Activated naive CD8-positive, alpha-beta T cell treated with anti-CD3 and anti-CD28 coated beads, Interleukin-2, amount 10 ng/mL, durations not matched to agents 7 days and 5 days (primary cell): ENCODE measurements around the gene PLEK. TPM values are rescaled to one million over a fixed set of nuclear protein-coding genes. Genes with fewer than 3 reads are reported as not detected.
A peak's percentile ranks its signal among the peaks of the same experiment; 100 is the strongest.

ENCODE experiments used
- ATAC-seq: fragments of 150-1000 bp; cut with Tn5 transposase; one replicate; pipeline ENCODE4 v1.10.0; 2021; ENCODE audit warnings: low read depth, moderate library complexity
- POLR2A ChIA-PET: fragments of 350-600 bp; sonication (Branson Sonifier 250); formaldehyde crosslinking; loops from one replicate; lab custom pipeline; 2021; ENCODE audit warnings: antibody characterized with exemption; lab: Charles Lee
- DNase-seq: peaks from one replicate; pipeline ENCODE4 v3.0.0; 2021
- H3K27ac Mint-ChIP-seq: one replicate; pipeline ENCODE4 v1.8.0; 2022; ENCODE audit warnings: mild to moderate bottlenecking, mixed read lengths
- H3K27me3 Mint-ChIP-seq: one replicate; pipeline ENCODE4 v1.8.0; 2022; ENCODE audit warnings: mild to moderate bottlenecking, moderate library complexity, mixed read lengths
- H3K36me3 Mint-ChIP-seq: one replicate; pipeline ENCODE4 v1.8.0; 2021; ENCODE audit warnings: mild to moderate bottlenecking, mixed read lengths
- H3K4me1 Mint-ChIP-seq: one replicate; pipeline ENCODE4 v1.8.0; 2021; ENCODE audit warnings: mixed read lengths
- H3K4me3 Mint-ChIP-seq: one replicate; pipeline ENCODE4 v1.8.0; 2022; ENCODE audit warnings: mild to moderate bottlenecking, moderate library complexity, mixed read lengths
- H3K9me3 Mint-ChIP-seq: one replicate; pipeline ENCODE4 v1.8.0; 2021; ENCODE audit warnings: mixed read lengths
- total RNA-seq, 2 experiments: library from RNA; stranded (reverse); gene quantifications; one replicate each; pipeline ENCODE4 v1.2.3, GENCODE V29; 2021

The PLEK gene
- total RNA-seq, 2 experiments from 2014 or later, result 23.4 to 28.8 TPM

DNA sequence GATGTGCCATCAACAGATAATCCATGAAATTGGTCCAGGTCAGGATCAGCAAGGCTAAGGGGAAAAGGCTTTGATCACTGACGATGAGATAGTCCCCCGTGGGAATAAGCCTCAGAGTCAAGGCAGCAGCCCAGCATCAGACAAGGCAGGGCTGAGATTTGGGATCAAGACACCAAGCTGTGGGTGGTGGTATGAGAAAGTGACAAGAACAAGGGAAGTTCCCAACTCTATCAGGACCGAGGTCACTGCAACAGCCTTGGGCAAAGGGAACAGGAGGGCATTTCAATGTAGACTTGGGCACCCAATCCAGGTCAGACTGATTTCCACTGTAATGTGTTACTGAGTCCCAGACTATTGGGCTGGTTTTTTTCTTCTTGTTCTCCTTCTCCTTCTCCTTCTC, 18.7 kb downstream of the PLEK start:
- ATAC-seq, result no peak
- H3K9me3 Mint-ChIP-seq, result peaks cover 2% of the 10 kb centered on the region
- H3K27me3 Mint-ChIP-seq, result no peaks in the 10 kb centered on the region
- H3K4me1 Mint-ChIP-seq, result peaks cover 33% of the 10 kb centered on the region
- H3K36me3 Mint-ChIP-seq, result peaks cover 1% of the 10 kb centered on the region
- DNase-seq, result no peak
- POLR2A ChIA-PET, result no interaction called here
- no peak overlapping the region for H3K4me3 Mint-ChIP-seq
- H3K27ac Mint-ChIP-seq, result no peak overlapping the region

DNA sequence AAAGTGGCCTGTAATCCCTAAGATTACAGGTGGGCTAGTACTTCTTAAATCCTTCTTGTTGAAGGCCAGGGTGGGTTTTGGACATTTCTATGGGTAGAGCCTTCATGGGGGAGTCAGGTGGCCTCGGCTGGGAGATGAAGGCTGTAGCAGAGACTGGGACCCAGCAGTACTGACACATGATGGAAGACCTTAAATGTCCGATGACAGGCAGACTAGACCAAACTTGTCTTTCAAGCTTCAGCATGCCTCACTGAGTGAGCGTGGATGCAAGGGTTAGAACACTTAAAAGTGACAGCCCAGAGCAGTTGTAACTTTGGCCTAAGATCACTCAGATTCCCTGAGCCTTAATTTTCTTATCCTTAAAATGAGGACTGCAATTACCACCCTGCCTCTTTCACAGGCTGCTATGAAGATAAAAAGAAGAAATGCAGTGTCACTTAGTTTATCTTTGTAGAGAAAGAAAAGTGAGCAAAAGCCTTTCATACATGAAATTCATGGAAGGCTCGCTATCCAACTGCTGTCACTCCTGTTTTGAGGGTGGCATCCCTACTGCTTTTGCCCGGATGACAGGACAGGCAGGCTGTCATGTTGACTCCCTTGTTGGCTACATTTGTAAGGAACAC, 19.5 kb downstream of the PLEK start:
- ATAC-seq, result no peak
- Mint-ChIP-seq H3K36me3 (peaks cover 1% of the 10 kb centered on the region), H3K27me3 (peaks cover 2% of the 10 kb centered on the region), H3K9me3 (peaks cover 2% of the 10 kb centered on the region), H3K4me3 (no peak overlapping the region), H3K4me1 (peaks cover 32% of the 10 kb centered on the region), H3K27ac (no peak overlapping the region)
- no peak for DNase-seq
- POLR2A ChIA-PET, result no interaction called here

DNA sequence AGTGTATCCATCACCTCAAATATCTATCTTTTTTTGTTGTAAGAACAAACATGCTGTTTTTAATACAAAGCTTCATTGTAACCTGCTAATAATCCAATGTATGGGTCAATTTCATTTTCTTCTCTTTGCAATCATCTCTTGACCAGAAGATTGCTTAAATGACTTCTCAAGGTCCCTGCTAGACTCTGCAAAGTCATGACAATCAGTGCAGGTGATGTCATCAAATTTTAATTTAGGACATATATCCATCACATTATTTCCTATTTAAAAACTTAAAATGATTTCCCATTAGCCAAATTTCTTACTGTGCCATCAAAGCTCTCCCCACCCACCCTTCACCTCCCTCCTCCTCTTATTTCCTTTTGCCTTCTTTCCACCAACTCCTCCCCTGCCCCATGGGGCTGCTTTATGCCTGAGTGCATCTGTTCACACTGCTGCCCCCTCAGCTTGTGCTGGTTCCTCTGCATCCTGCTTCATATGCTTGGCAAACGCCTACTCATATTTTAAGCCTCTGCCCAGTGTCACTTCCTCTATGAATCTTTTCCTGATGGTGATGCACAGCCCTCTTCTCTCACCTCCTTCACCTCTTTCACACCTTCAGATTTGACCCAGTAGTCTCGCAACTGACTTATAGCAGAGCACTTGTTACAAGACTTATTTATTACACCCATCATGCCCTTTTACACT, 20.3 kb downstream of the PLEK start:
- peaks cover 1% of the 10 kb centered on the region for H3K36me3 Mint-ChIP-seq

DNA sequence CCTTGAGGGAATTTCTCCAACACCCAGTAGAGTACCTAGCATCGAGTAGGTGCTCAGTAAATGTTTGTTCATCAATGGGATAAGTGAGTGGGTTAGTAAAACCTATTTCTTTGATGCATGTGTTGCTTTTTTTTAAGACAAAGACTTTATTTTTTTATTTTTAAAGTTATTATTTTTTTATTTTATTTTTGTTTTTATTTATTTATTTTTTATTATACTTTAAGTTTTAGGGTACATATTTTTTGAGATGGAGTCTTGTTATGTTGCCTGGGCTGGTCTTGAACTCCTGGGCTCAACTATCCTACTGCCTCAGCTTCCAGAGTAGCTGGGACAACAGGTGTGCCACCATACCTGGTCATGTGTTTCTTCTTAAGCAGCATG, 20.8 kb downstream of the PLEK start:
- Mint-ChIP-seq H3K27ac (peak overlapping the region; percentile 59), H3K9me3 (peaks cover under 1% of the 10 kb centered on the region), H3K27me3 (peaks cover 2% of the 10 kb centered on the region), H3K36me3 (peaks cover 1% of the 10 kb centered on the region), H3K4me3 (no peak overlapping the region), H3K4me1 (peaks cover 26% of the 10 kb centered on the region)
- POLR2A ChIA-PET, result no interaction called here
- no peak for DNase-seq
- ATAC-seq, result no peak

More for the DNA sequence above, 20.3 kb downstream of the PLEK start:
- peaks cover 26% of the 10 kb centered on the region for H3K4me1 Mint-ChIP-seq
- H3K27ac Mint-ChIP-seq, result peak overlapping the region; percentile 59
- no peak for DNase-seq
- peaks cover 2% of the 10 kb centered on the region for H3K27me3 Mint-ChIP-seq
- POLR2A ChIA-PET, result no interaction called here
- peaks cover 2% of the 10 kb centered on the region for H3K9me3 Mint-ChIP-seq
- H3K4me3 Mint-ChIP-seq, result no peak overlapping the region
- ATAC-seq, result peak; percentile 60

DNA sequence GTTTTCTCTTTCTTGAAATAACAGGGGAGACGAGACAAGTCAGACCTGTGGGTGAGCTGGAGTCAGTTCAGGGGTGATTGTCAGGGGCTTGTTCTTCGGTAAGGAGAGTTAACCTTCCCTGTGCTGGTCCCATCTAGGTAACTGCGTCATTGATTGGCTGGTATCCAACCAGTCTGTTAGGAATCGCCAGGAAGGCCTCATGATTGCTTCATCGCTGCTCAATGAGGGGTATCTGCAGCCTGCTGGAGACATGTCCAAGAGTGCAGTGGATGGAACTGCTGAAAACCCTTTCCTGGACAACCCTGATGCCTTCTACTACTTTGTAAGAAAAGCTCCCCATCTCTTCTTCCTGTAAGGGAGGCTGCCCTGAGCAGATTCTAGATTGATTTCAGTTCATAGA, 21.3 kb downstream of the PLEK start:
- Mint-ChIP-seq H3K27ac (peak overlapping the region; percentile 30), H3K4me3 (no peak overlapping the region), H3K4me1 (peaks cover 26% of the 10 kb centered on the region), H3K36me3 (peaks cover 3% of the 10 kb centered on the region), H3K27me3 (peaks cover 2% of the 10 kb centered on the region), H3K9me3 (no peaks in the 10 kb centered on the region)
- POLR2A ChIA-PET, result no interaction called here
- DNase-seq (no peak), ATAC-seq (no peak)

DNA sequence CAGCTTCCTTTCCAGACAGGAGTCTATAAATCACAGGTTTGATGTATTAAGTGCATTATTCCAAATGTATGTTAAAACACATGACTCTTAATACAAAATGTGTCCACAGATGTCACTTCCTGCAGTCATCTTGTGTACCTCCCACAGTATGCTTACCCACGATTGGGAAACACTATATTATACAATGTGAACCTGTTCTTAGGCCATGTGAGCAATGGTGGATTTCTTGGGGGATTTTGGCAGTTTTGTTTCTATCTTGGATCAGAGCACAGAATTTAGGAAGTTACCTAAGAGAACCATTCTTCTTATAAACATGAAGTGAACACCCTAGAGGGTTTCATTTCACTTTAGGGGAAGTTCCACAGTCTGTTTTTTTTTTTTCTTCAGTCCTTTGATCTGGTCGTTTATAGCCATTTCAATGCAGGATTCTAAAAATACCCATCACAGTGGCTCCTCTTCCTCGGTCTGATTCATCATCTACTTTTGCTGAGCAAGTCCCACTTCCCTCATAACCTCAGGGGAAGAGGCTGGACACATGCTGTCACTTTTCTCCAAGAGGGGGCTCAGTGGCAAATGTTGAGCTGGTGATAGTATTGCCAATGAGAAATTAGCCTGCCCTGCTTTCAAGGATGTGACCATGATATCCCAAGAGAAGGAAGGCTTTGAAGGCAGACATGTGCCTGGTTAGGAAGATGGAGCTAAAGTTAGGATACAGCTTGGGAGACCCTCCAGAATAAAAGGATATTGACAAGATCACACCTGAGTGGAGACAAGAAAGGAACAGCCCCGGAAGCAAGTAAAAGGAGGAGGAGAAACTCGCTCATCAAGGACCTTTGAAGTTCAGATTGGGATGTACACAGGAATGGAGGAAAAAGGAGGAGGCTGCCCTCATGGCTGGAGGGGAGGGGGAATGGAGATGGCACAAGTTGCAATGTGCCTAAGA, 22.6 kb downstream of the PLEK start:
- Mint-ChIP-seq H3K9me3 (no peaks in the 10 kb centered on the region), H3K27me3 (peaks cover 2% of the 10 kb centered on the region), H3K36me3 (peaks cover 3% of the 10 kb centered on the region), H3K27ac (peak overlapping the region; percentile 82), H3K4me3 (peak overlapping the region; percentile 32), H3K4me1 (peaks cover 26% of the 10 kb centered on the region)
- DNase-seq (no peak), ATAC-seq (peak; percentile 64)
- POLR2A ChIA-PET, result interaction anchor here (0.5 kb wide), 1 partner anchor 360 kb away, joined by 3 read pairs; no protein-coding TSS in a partner anchor

DNA sequence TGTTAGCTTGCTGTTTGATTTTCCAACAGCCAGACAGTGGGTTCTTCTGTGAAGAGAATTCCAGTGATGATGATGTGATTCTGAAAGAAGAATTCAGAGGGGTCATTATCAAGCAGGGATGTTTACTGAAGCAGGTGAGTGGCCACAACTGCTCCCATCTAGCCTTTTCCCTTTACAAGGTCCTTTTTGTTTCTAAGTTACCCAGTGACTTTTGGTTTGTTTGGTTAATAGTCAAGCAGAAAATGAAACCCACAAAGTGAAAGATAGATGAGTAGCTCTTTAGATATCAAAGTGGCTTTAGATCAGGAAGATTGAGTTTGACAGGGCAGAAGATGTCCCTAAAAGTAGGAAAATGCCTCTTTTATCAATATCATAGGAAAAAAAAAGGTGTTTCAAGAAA, 23.3 kb downstream of the PLEK start:
- peaks cover 3% of the 10 kb centered on the region for H3K36me3 Mint-ChIP-seq
- H3K9me3 Mint-ChIP-seq, result no peaks in the 10 kb centered on the region
- POLR2A ChIA-PET, result no interaction called here
- peaks cover 2% of the 10 kb centered on the region for H3K27me3 Mint-ChIP-seq
- peak overlapping the region; percentile 32 for H3K4me3 Mint-ChIP-seq
- peaks cover 26% of the 10 kb centered on the region for H3K4me1 Mint-ChIP-seq
- ATAC-seq (no peak), DNase-seq (no peak)
- H3K27ac Mint-ChIP-seq, result peak overlapping the region; percentile 82

DNA sequence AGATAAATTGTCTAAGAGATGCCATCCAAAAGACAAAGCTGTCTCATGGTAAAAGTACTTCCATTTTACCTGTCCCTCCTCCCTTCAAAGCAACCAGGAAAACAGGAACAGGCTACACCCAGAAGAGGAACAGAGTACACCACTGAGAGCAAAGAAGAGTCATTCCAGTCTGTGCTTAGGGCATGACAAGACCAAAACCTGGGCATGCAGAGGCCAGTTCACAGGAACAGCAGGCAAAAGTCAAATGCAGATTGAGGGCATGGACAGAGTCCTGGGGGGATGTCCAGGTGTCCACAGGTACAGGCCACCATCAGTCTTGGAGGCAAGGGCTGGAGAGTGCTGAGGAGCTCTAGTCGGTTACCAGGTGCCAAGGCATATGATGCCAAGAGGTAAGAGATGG, 23.7 kb downstream of the PLEK start:
- Mint-ChIP-seq H3K36me3 (peaks cover 3% of the 10 kb centered on the region), H3K4me1 (peaks cover 26% of the 10 kb centered on the region), H3K4me3 (peak overlapping the region; percentile 25), H3K9me3 (no peaks in the 10 kb centered on the region), H3K27me3 (peaks cover 2% of the 10 kb centered on the region), H3K27ac (no peak overlapping the region)
- POLR2A ChIA-PET, result no interaction called here
- no peak for DNase-seq
- no peak for ATAC-seq

DNA sequence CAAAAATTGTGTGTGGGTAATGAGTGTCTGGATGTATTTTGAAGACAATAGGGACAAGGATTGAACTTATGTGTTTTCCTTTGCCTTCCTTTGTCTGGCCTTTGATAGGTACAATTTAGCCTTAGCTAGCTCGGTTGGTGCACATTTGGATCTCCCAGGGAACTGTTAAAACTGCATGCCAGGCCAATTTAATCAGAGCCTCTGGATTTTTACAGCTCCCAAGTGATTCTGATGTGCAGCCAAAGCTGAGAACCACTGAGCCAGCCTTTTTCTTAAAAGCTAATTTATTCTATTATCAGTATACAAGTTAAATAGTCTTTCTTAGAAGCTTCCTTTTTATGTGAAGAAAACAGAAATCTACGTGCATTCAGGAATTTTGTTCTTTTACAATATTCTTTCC, 25.0 kb downstream of the PLEK start:
- ATAC-seq, result no peak

DNA sequence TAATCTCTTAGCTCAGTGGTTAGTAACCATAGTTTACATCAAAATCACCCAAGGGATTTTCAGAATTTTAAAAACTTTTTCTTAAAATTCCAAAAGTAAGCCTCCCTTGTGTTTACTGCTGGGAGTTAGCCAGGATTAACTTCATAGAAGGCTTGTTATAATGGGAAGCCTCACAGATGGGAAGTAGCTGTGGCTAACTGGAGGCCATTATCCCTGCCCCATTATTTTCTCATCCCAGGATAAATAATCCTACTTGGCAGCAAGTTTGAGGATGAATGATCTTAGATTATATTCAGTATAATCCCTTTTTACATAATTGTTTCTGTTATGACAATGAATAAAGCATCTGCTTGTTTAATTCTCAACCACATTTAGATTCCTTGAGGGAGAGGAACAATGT, 25.5 kb downstream of the PLEK start:
- H3K4me1 Mint-ChIP-seq, result peaks cover 24% of the 10 kb centered on the region
- H3K36me3 Mint-ChIP-seq, result peaks cover 2% of the 10 kb centered on the region
- no peak overlapping the region for H3K27ac Mint-ChIP-seq

More for the DNA sequence above, 25.0 kb downstream of the PLEK start:
- DNase-seq, result no peak
- peaks cover 3% of the 10 kb centered on the region for H3K36me3 Mint-ChIP-seq
- peaks cover 2% of the 10 kb centered on the region for H3K27me3 Mint-ChIP-seq
- no peak overlapping the region for H3K4me3 Mint-ChIP-seq
- H3K27ac Mint-ChIP-seq, result no peak overlapping the region
- POLR2A ChIA-PET, result no interaction called here
- H3K4me1 Mint-ChIP-seq, result peaks cover 26% of the 10 kb centered on the region
- no peaks in the 10 kb centered on the region for H3K9me3 Mint-ChIP-seq

DNA sequence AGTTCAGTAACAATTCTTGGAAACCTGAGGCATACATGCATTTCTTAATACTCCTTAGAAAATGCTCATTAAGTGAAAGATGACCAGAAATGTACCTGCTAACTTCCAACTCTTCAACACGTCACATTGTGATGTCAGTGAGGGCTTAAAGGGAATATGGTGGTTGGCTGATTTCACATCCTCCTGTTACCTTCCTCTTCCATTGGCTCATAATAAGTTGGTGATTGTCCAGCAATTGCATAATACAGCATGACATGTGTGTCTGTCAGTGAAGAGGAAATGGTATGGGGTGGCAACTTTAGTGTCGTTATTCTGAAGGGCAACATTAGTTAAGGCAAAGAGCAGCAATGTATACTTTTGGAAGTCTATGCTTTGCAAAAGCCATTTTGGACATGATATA, 26.0 kb downstream of the PLEK start:
- H3K4me1 Mint-ChIP-seq, result peaks cover 21% of the 10 kb centered on the region
- H3K9me3 Mint-ChIP-seq, result no peaks in the 10 kb centered on the region
- no peak overlapping the region for H3K27ac Mint-ChIP-seq
- DNase-seq, result no peak
- no peak for ATAC-seq
- peaks cover 2% of the 10 kb centered on the region for H3K27me3 Mint-ChIP-seq
- H3K4me3 Mint-ChIP-seq, result no peak overlapping the region
- H3K36me3 Mint-ChIP-seq, result peaks cover 2% of the 10 kb centered on the region
- POLR2A ChIA-PET, result no interaction called here

More for the DNA sequence above, 25.5 kb downstream of the PLEK start:
- POLR2A ChIA-PET, result no interaction called here
- H3K27me3 Mint-ChIP-seq, result peaks cover 2% of the 10 kb centered on the region
- no peaks in the 10 kb centered on the region for H3K9me3 Mint-ChIP-seq
- ATAC-seq (no peak), DNase-seq (no peak)
- no peak overlapping the region for H3K4me3 Mint-ChIP-seq

DNA sequence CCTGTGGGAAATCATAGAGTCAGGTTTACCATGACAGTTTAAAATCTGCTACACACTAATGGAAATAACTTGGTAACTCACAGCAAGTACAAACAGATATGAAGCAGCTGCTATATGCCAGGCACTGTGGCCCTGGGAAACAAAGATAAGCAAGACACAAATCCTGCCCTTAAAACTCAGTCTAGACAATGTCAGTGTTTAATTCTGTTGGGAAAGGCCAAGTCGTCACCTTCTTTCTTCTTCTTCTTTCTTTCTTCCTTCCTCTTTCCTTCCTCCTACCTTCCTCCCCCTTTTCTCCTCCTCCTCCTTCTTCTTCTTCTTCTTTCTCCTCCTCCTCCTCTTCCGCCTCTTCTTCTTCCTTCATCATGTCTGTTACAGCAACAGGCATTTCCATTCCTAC, 26.8 kb downstream of the PLEK start:
- Mint-ChIP-seq H3K9me3 (no peaks in the 10 kb centered on the region), H3K36me3 (peaks cover 2% of the 10 kb centered on the region), H3K4me1 (peaks cover 19% of the 10 kb centered on the region), H3K27me3 (peaks cover 2% of the 10 kb centered on the region), H3K27ac (no peak overlapping the region), H3K4me3 (no peak overlapping the region)
- POLR2A ChIA-PET, result no interaction called here
- no peak for DNase-seq
- no peak for ATAC-seq

DNA sequence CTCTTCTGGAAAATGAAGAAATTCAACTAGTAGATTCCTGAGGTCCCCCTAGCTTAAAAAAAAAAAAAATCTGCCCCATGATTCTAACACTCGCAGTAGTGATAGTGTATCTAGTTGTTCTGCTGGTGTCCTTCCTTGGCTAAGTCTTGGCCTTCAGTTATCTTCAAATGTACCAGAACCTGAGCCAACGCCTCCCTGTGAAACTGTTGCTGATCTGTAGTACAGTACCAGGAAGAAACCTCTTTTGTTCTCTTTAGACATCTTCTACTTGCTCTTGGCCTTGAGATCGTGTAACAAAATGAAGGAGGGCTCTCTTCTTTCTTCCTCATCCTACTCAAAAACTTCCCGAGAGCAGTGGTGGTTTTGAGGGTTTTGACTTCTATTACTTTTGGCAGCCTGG, 31.0 kb downstream of the PLEK start:
- peaks cover 5% of the 10 kb centered on the region for H3K36me3 Mint-ChIP-seq
- no peak overlapping the region for H3K4me3 Mint-ChIP-seq
- no peak overlapping the region for H3K27ac Mint-ChIP-seq
- DNase-seq (no peak), ATAC-seq (no peak)
- peaks cover 17% of the 10 kb centered on the region for H3K9me3 Mint-ChIP-seq
- peaks cover 4% of the 10 kb centered on the region for H3K27me3 Mint-ChIP-seq
- POLR2A ChIA-PET, result no interaction called here
- no peaks in the 10 kb centered on the region for H3K4me1 Mint-ChIP-seq
